CD4-positive, alpha-beta T cell treated with Interleukin-15 for 1 hour (primary cell): Measurements from ENCODE around the gene UBD.

Experiments used
- DNase-seq: peaks from one replicate; pipeline ENCODE4 v3.0.0-alpha.2; 2020

The UBD gene

DNA sequence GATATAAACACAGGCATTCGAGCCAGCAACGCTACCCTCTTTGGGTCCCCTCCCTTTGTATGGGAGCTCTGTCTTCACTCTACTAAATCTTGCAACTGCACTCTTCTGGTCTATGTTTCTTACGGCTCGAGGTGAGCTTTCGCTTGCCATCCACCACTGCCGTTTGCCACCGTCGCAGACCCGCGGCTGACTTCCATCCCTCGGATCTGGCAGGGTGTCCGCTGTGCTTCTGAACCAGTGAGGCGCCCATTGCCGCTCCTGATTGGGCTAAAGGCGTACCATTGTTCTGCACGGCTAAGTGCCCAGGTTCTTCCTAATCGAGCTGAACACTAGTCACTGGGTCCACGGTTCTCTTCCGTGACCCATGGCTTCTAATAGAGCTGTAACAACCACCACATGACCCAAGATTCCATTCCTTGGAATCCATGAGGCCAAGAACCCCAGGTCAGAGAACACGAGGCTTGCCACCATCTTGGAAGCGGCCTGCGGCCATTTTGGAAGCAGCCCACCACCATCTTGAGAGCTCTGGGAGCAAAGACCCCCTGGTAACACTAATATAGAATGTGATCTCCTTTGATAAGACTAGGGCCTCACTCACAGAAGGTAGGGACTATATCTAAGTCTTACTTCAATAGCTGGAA, 973 bp downstream of the UBD start:
- DNase-seq = no peak

DNA sequence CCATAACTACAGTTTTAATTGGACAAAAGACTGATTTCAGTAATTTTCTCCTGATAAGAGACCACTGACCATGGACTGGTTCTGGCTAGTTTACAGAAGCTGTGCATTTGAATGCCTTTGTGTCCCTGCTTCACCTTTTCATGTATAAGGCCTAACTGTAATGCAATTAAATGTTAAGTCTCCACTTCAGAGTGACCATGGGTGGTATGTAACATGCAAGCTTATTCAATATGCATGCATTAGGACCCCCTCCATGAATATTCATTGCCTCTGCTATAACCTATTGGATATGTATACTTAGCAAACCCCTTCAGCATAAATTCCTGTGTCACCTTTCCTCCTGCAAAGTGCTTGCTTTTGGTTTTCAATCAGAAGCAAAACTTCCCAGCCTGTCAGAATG, 2.2 kb downstream of the UBD start:
- DNase-seq = no peak

DNA sequence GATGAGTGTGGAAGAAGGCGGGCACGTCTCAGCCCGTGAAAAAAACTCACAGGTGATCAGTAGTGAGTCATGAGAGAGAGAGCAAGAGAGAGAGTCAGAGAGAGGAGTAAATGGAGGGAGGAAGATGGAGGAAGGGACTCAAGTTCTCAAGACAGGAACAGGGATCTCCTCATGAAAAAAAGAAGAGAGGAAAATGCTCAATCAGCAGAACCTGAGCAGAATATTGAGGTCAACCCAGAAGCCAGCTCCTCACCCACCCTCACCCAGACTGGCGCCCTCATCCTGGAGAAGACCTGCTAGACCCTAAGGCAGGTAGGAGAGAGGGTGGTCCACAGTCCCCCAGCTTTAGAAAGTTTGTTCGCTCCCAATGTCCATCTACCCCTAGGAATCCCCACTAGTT, 4.8 kb downstream of the UBD start:
- DNase-seq = no peak

DNA sequence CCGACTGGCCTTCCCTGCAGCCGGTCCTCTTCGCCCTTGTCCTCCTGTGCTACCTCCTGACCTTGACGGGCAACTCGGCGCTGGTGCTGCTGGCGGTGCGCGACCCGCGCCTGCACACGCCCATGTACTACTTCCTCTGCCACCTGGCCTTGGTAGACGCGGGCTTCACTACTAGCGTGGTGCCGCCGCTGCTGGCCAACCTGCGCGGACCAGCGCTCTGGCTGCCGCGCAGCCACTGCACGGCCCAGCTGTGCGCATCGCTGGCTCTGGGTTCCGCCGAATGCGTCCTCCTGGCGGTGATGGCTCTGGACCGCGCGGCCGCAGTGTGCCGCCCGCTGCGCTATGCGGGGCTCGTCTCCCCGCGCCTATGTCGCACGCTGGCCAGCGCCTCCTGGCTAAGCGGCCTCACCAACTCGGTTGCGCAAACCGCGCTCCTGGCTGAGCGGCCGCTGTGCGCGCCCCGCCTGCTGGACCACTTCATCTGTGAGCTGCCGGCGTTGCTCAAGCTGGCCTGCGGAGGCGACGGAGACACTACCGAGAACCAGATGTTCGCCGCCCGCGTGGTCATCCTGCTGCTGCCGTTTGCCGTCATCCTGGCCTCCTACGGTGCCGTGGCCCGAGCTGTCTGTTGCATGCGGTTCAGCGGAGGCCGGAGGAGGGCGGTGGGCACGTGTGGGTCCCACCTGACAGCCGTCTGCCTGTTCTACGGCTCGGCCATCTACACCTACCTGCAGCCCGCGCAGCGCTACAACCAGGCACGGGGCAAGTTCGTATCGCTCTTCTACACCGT, 6.1 kb downstream of the UBD start:
- DNase-seq = peak; percentile 29

DNA sequence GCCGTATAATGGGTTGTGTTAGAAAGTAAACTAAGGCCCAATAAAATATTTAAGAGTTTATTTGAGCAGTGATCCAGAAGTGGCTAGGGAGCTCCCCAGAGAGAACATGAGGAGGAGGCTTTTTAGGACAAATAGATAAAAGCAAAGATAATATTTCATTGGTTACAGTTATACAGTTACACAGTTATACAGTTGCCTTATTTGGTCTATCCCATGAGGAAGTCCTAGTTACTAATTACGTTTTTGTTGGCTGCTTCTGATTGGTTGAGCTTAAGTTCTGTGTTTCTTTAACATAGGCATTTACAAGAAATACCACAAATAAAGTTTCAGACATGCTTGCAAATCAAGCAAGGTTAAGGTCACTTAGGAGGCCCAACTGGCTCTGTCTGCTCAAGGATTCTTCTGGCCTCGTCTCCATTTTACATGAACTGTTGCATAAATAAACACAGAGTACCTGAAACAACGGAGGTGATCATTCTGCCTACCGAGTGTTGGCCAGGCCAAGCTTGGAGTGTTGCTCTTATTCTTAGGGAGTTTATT, 7.0 kb downstream of the UBD start:
- no peak for DNase-seq

DNA sequence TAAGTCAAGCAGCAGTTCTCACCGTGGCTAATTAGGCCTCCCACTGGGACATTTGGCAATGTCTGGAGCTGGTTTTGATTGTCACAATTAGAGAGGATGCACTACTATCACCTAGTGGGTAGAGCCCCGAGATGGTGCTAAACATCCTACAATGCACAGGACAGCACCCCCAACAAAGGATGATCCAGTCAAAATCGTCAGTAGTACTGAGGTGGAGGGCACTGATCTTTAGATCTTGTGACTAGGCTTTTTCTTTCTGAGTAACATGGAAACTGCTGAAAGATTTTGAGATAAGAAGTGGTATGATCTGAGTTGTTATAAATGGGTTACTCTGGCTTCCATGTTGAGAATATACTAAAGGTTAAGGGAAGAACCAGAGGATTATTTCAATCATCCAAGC, 12.0 kb downstream of the UBD start:
- DNase-seq = no peak

DNA sequence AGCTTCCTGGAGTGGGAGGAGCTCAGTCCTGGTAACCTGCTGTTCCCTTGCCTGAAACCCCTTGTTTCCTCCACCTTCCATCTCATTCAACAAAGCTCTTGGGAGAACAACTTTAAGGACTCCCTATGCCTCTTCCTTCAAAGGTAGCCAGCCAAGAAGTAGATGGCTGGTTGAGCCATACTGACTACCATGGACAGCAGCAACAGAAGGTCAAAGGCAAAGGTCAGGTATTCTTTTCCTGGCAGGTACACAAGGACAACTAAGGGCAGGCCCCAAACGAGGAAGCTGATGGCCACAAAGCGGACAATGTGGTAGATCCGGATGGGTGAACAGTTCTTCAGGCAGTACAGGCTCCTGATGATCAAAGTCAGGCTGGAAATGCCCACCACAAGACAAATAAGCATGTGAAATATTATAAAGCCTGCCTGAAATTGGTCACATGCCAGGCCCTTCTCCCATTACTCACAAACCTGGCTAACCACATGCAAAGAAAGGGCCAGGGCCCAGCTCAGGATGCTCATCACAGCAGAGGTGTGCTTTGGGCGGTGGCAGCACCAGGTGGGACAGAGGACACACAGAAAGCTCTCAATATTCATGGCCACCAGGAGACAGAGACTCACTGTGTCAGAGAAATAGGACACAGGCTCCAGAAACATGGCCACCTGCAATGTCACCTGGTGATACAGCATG, 21.7 kb downstream of the UBD start:
- DNase-seq = no peak

DNA sequence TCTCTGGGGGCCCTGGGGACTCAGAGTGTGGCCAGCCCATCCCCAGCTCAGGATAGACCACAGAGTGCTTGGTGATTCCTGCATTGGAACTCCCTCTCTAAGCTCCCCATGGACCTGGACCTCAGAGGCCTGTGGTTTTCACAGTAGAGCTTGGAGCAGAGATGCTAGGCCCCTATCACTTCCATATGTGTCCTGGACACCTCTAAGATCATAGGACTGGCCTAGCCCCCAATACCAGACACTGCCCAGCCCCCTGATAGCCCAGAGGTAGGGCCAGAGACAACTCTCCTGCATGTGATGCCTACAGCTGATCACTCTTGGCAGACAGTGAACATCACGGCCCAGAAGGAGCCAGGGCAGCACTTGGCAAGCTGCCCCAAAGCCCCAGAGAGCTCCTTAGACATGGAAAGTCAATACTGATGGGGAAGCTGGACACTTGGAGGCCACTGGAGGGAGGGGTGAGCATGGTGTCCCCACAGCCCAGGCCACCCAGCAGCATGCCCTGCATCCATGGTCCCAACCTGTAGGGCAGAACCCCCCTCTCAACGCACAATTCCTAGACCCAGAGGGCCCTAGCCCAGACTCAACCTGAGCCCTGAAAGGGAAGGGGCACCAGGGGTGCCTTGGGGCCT, 27.1 kb downstream of the UBD start:
- DNase-seq = no peak

DNA sequence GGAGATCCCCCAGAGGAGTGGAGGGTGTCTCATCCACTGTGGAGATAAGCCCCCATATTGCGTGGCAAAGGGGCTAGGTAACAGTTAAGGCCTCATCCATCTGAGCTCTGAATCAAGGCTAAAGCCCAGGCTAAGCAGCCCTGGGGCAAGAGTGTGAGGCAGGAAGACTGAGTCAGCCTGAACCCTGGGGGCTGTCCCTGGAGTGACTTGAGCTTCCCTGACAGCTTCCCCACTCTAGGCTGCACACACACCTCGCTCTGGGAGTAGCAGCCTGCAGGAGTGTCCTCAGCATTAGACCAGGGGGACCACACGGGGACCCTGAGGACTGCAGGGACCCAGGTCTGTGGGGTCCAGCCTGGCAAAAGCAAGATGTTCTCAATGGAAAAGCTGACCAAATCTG, 27.9 kb downstream of the UBD start:
- no peak for DNase-seq

DNA sequence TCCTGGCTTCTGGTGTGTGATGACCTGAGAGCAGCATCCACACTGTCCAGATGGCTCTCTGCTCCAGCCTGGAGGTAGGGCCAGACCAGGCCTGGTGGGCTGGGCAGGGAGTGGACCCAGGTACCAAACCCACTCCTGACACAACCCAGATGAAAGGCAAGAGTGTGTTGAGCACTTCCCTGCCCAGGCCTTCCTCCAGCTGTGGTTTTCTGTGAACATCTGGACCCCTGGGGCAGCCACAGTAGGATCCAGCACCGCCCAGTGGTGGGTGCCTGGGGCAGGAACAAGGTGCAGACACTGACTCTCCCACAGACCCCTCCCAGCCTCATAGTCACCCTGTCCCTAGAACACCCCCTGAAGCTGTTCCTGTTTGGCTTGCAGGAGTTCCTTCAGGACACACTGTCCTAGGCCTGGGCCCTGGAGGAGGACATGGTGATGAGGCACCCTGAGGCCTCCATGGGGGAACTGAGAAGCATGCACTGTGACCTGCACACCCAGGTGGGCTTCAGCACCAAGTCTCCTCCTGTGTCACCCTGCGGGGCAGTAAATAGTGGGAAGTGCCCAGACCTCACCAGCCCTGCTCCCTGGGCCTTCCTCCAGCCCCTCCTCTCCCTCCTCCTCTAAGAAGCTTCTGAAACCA, 28.7 kb downstream of the UBD start:
- DNase-seq = no peak

DNA sequence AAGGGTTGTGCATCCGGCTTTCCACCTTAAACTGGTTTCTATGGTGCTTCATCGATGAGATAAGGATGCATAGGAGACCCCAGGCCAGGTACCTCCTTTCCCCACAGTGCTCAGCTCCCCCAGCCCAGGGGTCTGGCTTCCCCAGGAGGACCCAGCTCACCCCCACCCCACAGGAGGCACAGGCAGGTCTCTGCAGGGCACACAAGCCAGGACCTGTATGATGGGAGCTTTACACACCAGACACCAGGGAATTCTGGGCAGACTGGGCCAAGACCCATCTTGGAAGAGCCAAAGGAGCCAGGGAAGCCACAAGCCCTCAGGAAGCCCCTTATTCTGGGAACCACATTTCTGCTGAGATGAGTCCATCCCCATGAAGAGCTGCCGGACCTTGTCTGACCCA, 29.6 kb downstream of the UBD start:
- DNase-seq = no peak

DNA sequence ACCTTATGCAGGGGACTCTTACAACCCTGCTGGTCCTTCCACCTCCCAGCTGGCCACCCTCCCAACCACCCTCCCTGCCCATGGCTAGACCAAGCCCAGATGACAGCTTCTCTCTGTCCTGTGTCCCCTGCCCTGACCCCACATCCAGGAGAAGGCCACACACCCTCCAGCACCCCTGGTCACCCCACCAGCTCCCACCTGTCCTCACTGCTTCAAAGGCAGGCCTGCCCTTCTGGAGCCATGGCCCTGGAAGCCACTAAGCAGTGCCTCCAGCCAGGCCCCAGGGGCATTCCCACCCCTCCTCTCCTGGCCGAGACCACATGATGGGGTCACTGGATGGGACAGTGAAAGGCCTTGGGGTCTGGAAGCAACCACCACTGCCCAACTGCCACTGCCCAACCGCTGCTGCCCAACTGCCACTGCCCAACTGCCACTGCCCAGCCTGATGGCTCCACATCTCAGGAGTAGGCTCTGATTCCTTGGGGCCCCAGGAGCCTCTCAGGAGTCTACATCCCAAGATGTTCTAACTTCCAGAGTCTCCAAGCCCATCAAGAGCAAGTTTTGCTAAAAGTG, 30.5 kb downstream of the UBD start:
- no peak for DNase-seq

DNA sequence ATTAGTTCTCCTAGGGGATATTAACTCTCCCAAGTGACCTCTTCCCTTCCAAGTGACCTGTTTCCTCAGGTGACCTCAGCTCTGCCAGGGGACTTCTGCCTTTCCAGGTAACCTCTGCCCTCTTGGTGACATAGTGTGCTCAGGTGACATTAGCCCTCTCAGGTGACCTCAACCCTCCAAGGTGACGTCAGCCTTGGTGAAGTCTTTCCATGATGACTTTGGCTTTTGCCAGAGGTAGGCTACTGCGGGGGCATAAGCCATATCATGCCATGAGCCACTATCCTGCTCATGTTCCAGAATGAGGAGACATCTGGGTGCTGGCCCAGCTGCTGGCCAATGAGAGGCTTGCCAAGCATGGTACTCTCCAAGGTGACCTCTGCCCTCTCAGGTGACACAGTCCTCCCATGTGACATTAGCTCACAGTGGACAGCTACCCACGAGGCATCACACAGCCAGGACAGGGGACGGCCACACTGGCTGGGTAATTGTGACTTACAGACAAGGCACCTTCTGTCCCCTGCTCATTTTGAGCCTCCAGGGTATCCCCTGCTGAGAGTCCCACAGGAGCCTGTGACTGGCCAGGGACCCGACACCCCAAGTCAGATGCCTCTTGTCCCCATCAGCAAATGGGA, 31.1 kb downstream of the UBD start:
- no peak for DNase-seq

DNA sequence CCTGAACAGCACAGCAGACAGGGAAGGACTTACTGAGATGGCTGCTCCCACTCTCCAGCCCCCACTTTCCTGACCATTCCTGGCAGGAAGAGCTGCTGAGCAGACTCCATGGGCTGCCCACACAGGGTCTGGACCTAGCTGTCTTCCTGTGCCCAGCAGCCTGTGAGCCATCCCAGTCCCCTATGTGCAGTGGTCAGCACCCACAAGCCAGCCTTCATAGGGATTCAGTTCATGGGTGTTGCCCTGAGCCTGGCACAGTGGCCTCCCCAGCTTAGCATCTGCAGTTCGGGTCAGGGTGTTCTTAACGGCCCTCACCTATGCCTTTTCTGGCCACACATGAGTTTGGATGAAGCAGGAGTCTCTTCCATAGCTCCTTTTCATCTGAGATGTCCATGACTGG, 32.0 kb downstream of the UBD start:
- DNase-seq = no peak

DNA sequence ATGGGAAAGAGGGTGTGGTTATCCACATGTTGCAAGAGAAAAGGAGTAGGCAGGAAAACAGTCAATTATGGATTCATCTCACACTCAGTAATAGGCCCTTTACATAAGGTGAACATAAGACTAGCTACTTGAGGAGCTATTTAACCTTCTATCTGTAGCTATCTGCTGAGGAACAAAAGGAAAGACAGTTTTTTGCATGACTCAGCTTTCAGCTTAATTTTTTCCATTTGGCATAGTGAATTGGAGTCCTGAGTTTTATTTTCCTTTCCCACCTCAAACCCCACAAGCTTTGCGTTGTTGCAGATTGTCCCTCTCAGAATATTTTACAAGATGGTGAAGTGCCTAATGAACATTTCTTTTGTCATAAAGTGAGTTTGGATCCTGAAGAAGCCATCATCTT, 32.4 kb downstream of the UBD start:
- no peak for DNase-seq

DNA sequence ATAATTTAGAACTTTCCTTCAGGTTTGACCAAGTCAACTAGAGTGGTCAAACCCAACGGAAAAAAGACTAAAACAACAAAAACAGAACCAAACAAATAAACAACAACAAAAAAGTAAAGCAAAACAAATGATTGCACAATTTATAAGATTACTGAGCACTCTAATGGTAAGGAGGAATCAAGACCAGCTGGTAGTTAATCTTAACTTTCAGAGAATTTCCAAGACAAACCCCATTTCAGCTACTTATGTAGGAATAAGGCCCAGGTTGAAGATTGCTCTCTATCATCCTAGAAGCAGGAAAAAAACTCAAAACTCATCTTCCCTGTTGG, 34.3 kb downstream of the UBD start:
- no peak for DNase-seq

DNA sequence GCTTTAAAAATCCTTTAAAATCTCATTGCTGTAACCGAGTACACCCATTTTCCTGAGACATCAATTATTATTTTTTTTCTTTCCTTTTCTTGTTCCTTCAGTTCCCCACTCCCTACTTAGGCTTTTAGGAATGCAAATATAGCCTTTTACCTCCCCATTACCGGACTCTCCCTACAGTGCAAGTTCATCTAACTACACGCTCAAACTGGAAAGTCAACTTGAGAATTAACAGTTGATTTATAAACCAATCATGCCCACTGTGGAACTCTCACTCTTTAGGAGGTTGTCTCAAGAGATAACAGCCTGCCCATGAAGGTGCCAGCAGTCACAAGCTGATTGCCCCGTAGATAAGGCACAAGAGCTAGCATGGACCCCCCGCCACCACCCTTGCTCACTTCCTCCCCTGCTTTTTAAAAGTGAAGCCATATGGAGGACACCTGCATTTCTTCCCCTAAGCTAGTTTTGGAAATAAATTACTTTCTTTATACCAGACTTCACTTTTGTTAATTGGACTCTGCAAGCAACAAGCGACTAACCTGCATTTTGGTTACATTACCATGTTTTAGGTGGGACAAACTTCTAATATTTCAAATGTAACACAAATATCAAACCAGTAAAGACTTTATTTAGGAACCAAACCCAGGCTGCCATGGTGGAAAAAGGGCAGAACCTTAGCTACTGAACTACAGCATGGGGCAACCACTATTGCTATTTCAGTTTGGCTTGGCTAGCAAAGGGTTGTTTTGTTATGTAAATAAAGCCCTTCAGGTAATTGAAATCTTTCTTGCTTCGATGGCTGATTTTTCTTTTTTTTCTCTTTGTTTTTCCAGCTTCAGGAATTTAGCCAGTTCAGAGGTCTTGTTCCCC, 34.9 kb downstream of the UBD start:
- no peak for DNase-seq

DNA sequence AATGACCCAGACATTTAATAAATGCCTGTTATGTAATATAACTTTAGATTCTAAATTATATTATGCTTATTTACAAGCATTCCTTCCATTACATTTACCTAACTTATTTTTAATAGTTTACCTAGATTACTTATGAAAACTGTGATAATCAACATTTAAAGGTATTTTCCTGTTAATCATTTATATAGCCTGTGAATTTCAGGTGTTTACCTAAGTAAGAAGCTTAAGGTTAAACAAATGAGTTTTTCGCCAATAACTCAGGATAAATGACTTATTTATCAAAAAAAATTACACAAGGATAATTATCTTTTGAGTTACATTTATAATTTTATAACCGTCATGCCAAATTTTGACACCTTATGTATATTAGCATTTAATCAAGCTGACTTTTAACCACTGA, 35.5 kb downstream of the UBD start:
- no peak for DNase-seq

DNA sequence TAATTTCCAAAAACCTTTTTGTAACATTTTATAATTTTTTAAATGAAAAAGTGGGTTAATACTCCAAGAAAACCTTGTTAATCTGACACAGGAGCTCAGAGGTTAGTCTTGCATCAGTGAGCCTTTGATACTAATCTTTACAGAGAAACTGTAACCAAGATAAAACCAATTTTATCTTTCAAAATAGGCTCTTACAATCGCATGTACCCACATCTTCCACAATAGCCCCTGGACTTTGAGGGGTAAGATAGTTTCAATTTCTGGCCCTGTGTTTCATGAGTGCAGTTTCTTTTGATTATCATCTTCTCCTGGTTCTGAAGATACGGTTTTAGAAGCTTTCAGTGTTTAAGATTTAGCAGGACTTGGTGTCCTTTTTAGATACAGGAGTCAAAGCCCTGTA, 37.3 kb downstream of the UBD start:
- DNase-seq = no peak

DNA sequence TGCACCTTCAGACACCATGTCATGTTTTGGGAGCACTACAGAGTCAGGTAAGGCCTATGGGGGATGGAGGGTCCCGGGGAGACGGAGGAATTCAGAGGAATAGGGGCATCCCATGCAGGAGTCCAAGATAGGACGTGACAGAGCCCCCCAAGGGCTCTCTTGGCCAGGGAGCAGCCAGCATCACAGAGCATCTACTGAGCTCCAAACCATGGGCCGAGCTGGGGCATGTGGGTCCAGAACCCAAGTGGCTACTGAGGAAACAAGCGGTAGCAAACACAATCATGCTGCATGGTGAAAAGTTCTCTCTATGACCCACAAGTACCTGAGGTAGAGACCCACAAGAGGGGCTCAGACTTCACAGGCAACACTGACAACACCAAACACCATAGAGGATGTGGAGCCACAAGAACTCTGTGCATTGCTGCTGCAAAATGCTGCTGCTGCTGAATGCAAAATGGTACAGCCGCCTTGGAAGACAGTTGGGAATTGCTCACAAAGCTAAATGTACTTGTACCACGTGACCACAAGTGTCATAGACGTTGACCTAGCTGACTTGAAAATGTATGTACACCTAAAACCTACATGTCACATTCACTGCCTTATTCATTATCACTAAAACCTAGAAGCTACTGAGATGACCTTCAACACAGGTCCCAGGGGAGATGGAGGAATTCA, 38.4 kb downstream of the UBD start:
- DNase-seq = no peak

DNA sequence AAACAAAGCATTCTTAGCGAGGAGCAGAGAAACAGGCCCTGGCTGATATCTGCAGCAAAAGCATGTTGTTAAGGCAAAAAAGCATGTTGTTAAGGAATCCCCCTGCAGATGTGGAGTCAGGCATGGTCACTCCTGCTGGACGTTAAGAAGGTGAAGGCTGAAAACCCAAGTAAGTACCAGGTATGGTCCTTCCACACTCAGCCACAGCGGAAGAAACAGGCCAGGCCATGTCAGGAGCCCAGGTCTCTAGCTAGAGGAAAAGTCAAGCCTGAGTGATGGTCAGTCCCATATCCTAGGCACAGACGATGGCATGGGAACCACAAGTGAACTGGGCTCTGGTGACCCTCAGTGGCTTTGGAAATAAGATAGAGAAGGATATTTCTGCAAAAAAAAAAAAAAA, 39.3 kb downstream of the UBD start:
- DNase-seq = no peak
